OCI-LY7 (cell line): ENCODE measurements around the gene SPATA12. TPM values are rescaled to one million over a fixed set of nuclear protein-coding genes. Genes with fewer than 3 reads are reported as not detected.

Experiments used
- Bru-seq: library from RNA; stranded (reverse); fragments of 400-500 nt; gene quantifications from one replicate; lab custom pipeline; 2021; lab: Mats Ljungman, UMichigan
- BruChase-seq, 2 experiments: library from RNA; stranded (reverse); fragments of 400-500 nt; gene quantifications; one replicate each; lab custom pipeline; 2021; lab: Mats Ljungman, UMichigan
- BruUV-seq: library from RNA; stranded (reverse); fragments of 400-500 nt; replicated peaks from 2 replicates; lab custom pipeline; 2021; lab: Mats Ljungman, UMichigan
- CTCF ChIA-PET: fragments of 300-600 bp; sonication (Branson Sonifier 250); formaldehyde crosslinking; loops from one replicate; lab custom pipeline; 2022; ENCODE audit warnings: antibody characterized with exemption; ENCODE audit not compliant: unreplicated experiment; lab: Charles Lee
- POLR2A ChIA-PET: fragments of 300-600 bp; sonication (Branson Sonifier 250); formaldehyde crosslinking; loops from one replicate; lab custom pipeline; 2022; ENCODE audit warnings: antibody characterized with exemption; lab: Charles Lee
- DNase-seq: peaks from one replicate; pipeline ENCODE4 v3.0.0-alpha.2; 2015; ENCODE audit warnings: low spot score
- H2AFZ ChIP-seq: fragments of 200-600 bp; sonication (generic), shearing (Covaris generic); 2 replicates; pipeline ENCODE4 v1.6.1; 2014; ENCODE audit warnings: mild to moderate bottlenecking, antibody characterized with exemption, low read length, moderate library complexity
- H3K27ac ChIP-seq: fragments of 200-600 bp; sonication (generic); 2 replicates; pipeline ENCODE4 v1.5.1; 2014; ENCODE audit warnings: mixed run types, low read depth, mild to moderate bottlenecking, moderate library complexity, low read length, inconsistent platforms; ENCODE audit not compliant: poor library complexity, severe bottlenecking
- H3K36me3 ChIP-seq: fragments of 200-600 bp; sonication (generic); 2 replicates; pipeline ENCODE4 v1.6.1; 2014; ENCODE audit warnings: mild to moderate bottlenecking, antibody characterized with exemption, low read length, moderate library complexity, mixed read lengths; ENCODE audit not compliant: insufficient read depth
- H3K4me1 ChIP-seq: fragments of 200-600 bp; sonication (generic); 2 replicates; pipeline ENCODE4 v1.5.1; 2014; ENCODE audit warnings: mild to moderate bottlenecking, low read length; ENCODE audit not compliant: insufficient read depth, poor library complexity, severe bottlenecking
- H3K4me2 ChIP-seq: fragments of 200-600 bp; sonication (generic); 2 replicates; pipeline ENCODE4 v1.6.1; 2014; ENCODE audit warnings: mild to moderate bottlenecking, low read length
- H3K4me3 ChIP-seq: fragments of 200-600 bp; sonication (generic); 2 replicates; pipeline ENCODE4 v1.5.1; 2014; ENCODE audit warnings: mild to moderate bottlenecking, low read depth, low read length; ENCODE audit not compliant: poor library complexity, severe bottlenecking
- H3K79me2 ChIP-seq: fragments of 200-600 bp; sonication (generic); 2 replicates; pipeline ENCODE4 v1.6.1; 2016; ENCODE audit warnings: low read depth, mild to moderate bottlenecking, low read length, moderate library complexity, mixed read lengths; ENCODE audit not compliant: insufficient read depth
- H3K9me2 ChIP-seq: fragments of 200-600 bp; sonication (generic); 2 replicates; pipeline ENCODE4 v1.6.1; 2016; ENCODE audit warnings: mild to moderate bottlenecking, low read length, mixed read lengths; ENCODE audit not compliant: insufficient read depth
- H3K9me3 ChIP-seq: fragments of 200-600 bp; sonication (generic); 2 replicates; pipeline ENCODE4 v1.6.1; 2014; ENCODE audit warnings: mild to moderate bottlenecking, mixed run types, low read length, mixed read lengths
- H4K20me1 ChIP-seq: fragments of 200-600 bp; sonication (generic); 2 replicates; pipeline ENCODE4 v1.6.1; 2014; ENCODE audit warnings: mild to moderate bottlenecking, antibody characterized with exemption, low read length, moderate library complexity, mixed read lengths; ENCODE audit not compliant: insufficient read depth
- CTCF ChIP-seq: fragments of 200-600 bp; sonication (generic); conservative IDR thresholded peaks from 2 replicates; pipeline ENCODE4 v1.5.1; 2014; ENCODE audit warnings: mild to moderate bottlenecking, antibody characterized with exemption, low read length, moderate library complexity, mixed read lengths
- EZH2phosphoT487 ChIP-seq: fragments of 200-600 bp; sonication (generic); IDR thresholded peaks from 2 replicates; pipeline ENCODE4 v1.6.1; 2018; ENCODE audit warnings: low read depth, borderline replicate concordance, mild to moderate bottlenecking, mixed run types, antibody characterized with exemption, low read length, moderate library complexity, mixed read lengths
- intact Hi-C: fragments of 100-400 bp; cut with micrococcal nuclease; formaldehyde crosslinking; loops from one replicate; pipeline ENCODE4 v1.10.0; 2022; ENCODE audit not compliant: unreplicated experiment
- long read RNA-seq: library from polyadenylated mRNA; stranded (forward); transcript quantifications from one replicate; pipeline ENCODE4 v2.0.0, GENCODE V29; 2022
- total RNA-seq, 2 experiments: library from RNA; depleted of rRNA in 1 of 2; stranded (reverse); fragments of >200 nt in 1 of 2; shearing (Covaris generic) in 1 of 2; gene quantifications; 2 replicates each; pipeline ENCODE4 v1.2.3, GENCODE V29; 2014 to 2022

The SPATA12 gene, protein sequence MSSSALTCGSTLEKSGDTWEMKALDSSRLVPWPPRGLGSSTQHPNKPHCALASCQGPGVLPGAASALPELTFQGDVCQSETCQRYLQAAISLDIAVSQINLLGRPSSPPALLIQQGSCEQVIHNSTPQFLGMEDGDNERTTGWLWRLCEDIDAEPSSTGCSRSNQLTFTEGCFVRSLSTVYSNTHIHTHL
- total RNA-seq (2014; rRNA removed; shearing (Covaris generic)) (not detected in 2 replicates), total RNA-seq (2022) (0.13 and 0.20 TPM in 2 replicates), Bru-seq, nascent RNA (percentile 21 among the genes with signal in this experiment), BruChase-seq, experiment 1, labeled RNA remaining after a 6-hour chase (percentile 21 among the genes with signal in this experiment), BruChase-seq, experiment 2, labeled RNA remaining after a 2-hour chase (percentile 23 among the genes with signal in this experiment)
- long read RNA-seq, partial matches to known transcripts: 0 of 1 reads
- long read RNA-seq, other reads (novel, unspliced or antisense): 1 of 1 reads

DNA sequence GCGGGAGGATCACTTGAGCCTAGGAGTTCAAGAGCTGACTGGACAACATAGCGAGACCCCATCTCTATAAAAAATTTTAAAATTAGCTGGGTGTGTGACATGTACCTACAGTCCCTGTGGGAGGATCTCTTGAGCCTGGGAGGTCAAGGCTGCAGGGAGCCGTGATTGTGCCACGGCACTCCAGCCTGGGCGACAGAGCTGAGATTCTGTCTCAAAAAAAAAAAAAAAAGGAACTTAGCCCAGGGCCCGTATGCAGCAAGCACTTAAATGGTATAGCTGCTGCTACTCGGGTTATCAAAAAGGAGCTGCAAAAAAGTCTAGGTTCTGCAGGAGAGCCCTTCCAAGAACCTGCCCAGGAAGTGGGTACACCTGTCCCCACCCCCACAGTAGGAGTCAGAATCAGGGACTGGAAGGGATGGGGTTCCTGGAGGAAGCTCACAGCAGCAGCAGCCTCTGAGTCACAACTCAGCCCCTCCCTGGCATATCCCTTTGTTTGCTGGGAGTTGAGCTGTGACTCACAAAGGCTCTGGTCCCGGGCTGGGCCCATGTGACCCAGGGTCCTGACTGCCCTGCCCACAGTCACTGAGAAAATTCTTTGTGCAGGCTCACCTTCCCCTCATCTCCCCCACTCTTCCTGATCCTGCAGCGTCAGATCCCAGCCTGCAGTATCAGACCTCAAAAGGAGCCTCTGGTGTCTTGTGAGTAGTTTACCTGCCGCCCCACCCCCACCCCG, at the start of gene SPATA12:
Gene SPATA12 (plus strand): TSS at position 576 of the 733 bp plus-strand sequence. CDS start 13,031 bp downstream, outside the sequence.
- Histone ChIP-seq H3K4me2 (peak within 1 kb of the TSS; percentile 46), H3K9me3 (no peaks in the 10 kb centered on the region), H4K20me1 (no peaks in the 10 kb centered on the region), H2AFZ (no peak within 1 kb of the TSS), H3K79me2 (peaks cover 34% of the 10 kb centered on the region), H3K36me3 (0 out of 2 replicates have a peak, but pooled peaks cover 4% of the 10 kb centered on the region), H3K4me3 (no peak within 1 kb of the TSS), H3K9me2 (no peaks in the 10 kb centered on the region), H3K4me1 (peaks cover 63% of the 10 kb centered on the region), H3K27ac (peak within 1 kb of the TSS; percentile 27)
- no peak for TF ChIP-seq CTCF
- no peak for TF ChIP-seq EZH2phosphoT487
- CTCF ChIA-PET: no interaction called here
- intact Hi-C loops: no loop called here
- no TSS peak for BruUV-seq
- POLR2A ChIA-PET: interaction anchor here (0.6 to 0.9 kb wide), 3 partner anchors 44 to 86 kb away, joined by 3 to 6 read pairs (median 4); no protein-coding TSS in a partner anchor
- no peak for DNase-seq

- Histone ChIP-seq H3K4me3 (no peak overlapping the region), H2AFZ (no peak overlapping the region), H3K4me2 (no peak overlapping the region), H3K9me2 (no peaks in the 10 kb centered on the region), H3K36me3 (peaks cover 13% of the 10 kb centered on the region), H3K4me1 (peaks cover 54% of the 10 kb centered on the region), H4K20me1 (no peaks in the 10 kb centered on the region), H3K27ac (no peak overlapping the region), H3K79me2 (no peaks in the 10 kb centered on the region), H3K9me3 (peaks cover 6% of the 10 kb centered on the region; the same call in 1 of the 2 replicates)
- TF ChIP-seq CTCF: no peak
- TF ChIP-seq EZH2phosphoT487: no peak
- POLR2A ChIA-PET: interaction anchor here (0.9 to 1.0 kb wide), 2 partner anchors 12 to 67 kb away, joined by 3 read pairs; no protein-coding TSS in a partner anchor
- no peak for DNase-seq
- intact Hi-C loops: loop anchor here (10.0 kb wide), 1 partner anchor 214 kb away; the partner anchor contains the start of gene APPL1
- CTCF ChIA-PET: no interaction called here
- no TSS peak for BruUV-seq
Measured at GRCh38 chr3:57011022-57011421, 49.4 kb upstream of the SPATA12 start.
